Measurements from ENCODE around the gene MMP28. TPM values are rescaled to one million over a fixed set of nuclear protein-coding genes. Genes with fewer than 3 reads are reported as not detected.
A peak's percentile ranks its signal among the peaks of the same experiment; 100 is the strongest.

The MMP28 gene
- total and polyA plus RNA-seq, 2 of the 4 experiments (the other 2 are of a cell fraction): 0.18 TPM; not detected in 1

- Histone ChIP-seq H3K27ac (ENCODE audit: insufficient read depth, low read length) (no peak overlapping the region), H2BK120ac (ENCODE audit: low read depth, low read length) (no peak overlapping the region), H2BK5ac (ENCODE audit: low read depth, low read length, poor library complexity, severe bottlenecking) (no peak overlapping the region), H3K4me1 (ENCODE audit: control insufficient read depth, insufficient read depth, low read length) (peaks cover 3% of the 10 kb centered on the region), H4K5ac (ENCODE audit: low read depth, low read length) (no peak overlapping the region), H3K9me3 (ENCODE audit: control insufficient read depth, insufficient read depth, low read length) (no peaks in the 10 kb centered on the region), H2BK15ac (ENCODE audit: low read depth, low read length) (no peak overlapping the region), H3K14ac (replicated peaks; ENCODE audit: low read depth, low read length) (no peak overlapping the region), H3K4me3 (ENCODE audit: insufficient read depth, low read depth, low read length) (no peak overlapping the region), H3K4ac (ENCODE audit: low read depth, low read length) (no peak overlapping the region), H3K23ac (ENCODE audit: low read depth, low read length) (no peak overlapping the region), H2AFZ (replicated peaks; ENCODE audit: low read length, poor library complexity) (no peak overlapping the region), H3K79me1 (ENCODE audit: low read depth in 1 of 2, low read length in 2 of 2) (no peaks in the 10 kb centered on the region), H4K8ac (ENCODE audit: low read depth in 2 of 2, low read length in 2 of 2) (no peak overlapping the region), H3K18ac (ENCODE audit: low read depth, low read length) (no peak overlapping the region), H3K9ac (ENCODE audit: low read depth, low read length) (no peak overlapping the region), H3K27me3 (ENCODE audit: control insufficient read depth, insufficient read depth, low read length) (peaks cover 23% of the 10 kb centered on the region), H2AK9ac (replicated peaks; ENCODE audit: low read depth, low read length, poor library complexity) (peak overlapping the region; percentile 63), H4K91ac (ENCODE audit: insufficient read depth, low read depth, low read length) (no peak overlapping the region), H3K36me3 (ENCODE audit: control insufficient read depth, insufficient read depth, low read length) (no peaks in the 10 kb centered on the region), H4K20me1 (ENCODE audit: insufficient read depth, low read length) (peaks cover 8% of the 10 kb centered on the region; the same call in 1 of the 2 replicates), H3K4me2 (ENCODE audit: low read depth, low read length) (no peak overlapping the region), H2BK20ac (ENCODE audit: low read depth, low read length) (no peak overlapping the region), H2AK5ac (ENCODE audit: low read depth, low read length) (no peak overlapping the region), H3K9me1 (ENCODE audit: insufficient read depth, low read length) (no peaks in the 10 kb centered on the region), H3K56ac (ENCODE audit: extremely low read depth, insufficient read depth, low read length) (no peak overlapping the region)
- BruUV-seq (replicated peaks): no TSS peak
- DNase-seq (no peak), ATAC-seq (ENCODE audit: low read depth) (no peak)
- 80% methylated on average over 7 of the region's 24 CpGs; no CpG with 5 or more reads in 1 of the 2 experiments for WGBS, 2 experiments (ENCODE audit: extremely low coverage in 2 of 2, insufficient read length in 1 of 2)
- intact Hi-C loops (cut with micrococcal nuclease) (no loop called here), dilution Hi-C loops (cut with HindIII; ENCODE audit: low sequenced_read_pairs, unreplicated experiment) (no loop called here), in situ Hi-C loops (cut with MboI; ENCODE audit: low sequenced_read_pairs) (no loop called here)
- no peak for TF ChIP-seq ELK1 (IDR thresholded peaks at IDR 0.05; ENCODE audit: borderline replicate concordance, low read depth, low read length)
- TF ChIP-seq BHLHE40 (IDR thresholded peaks at IDR 0.05; ENCODE audit: low read depth, low read length): no peak
- no peak for TF ChIP-seq NFE2L2 (IDR thresholded peaks at IDR 0.05; ENCODE audit: low read depth, low read length)
- TF ChIP-seq SMC3 (IDR thresholded peaks at IDR 0.05; ENCODE audit: low read depth, low read length): no peak
- no peak for TF ChIP-seq POLR2A (IDR thresholded peaks at IDR 0.05; ENCODE audit: low read depth, low read length)
- TF ChIP-seq RFX5 (IDR thresholded peaks at IDR 0.05; ENCODE audit: low read depth, low read length): no peak
- no peak for TF ChIP-seq MAZ (IDR thresholded peaks at IDR 0.05; ENCODE audit: borderline replicate concordance, low read depth, low read length)
- no peak for TF ChIP-seq RAD21 (IDR thresholded peaks at IDR 0.05; ENCODE audit: low read length)
- no peak for TF ChIP-seq FOS (IDR thresholded peaks at IDR 0.05; ENCODE audit: low read depth, low read length)
- TF ChIP-seq USF2 (IDR thresholded peaks at IDR 0.05; ENCODE audit: low read depth, low read length): no peak
- no peak for TF ChIP-seq RCOR1 (IDR thresholded peaks at IDR 0.05; ENCODE audit: insufficient replicate concordance, low read length)
- TF ChIP-seq CHD1 (IDR thresholded peaks at IDR 0.05; ENCODE audit: low read depth, low read length): no peak
- TF ChIP-seq CEBPB (IDR thresholded peaks at IDR 0.05; ENCODE audit: low read depth, low read length): no peak
- no peak for TF ChIP-seq CTCF (conservative IDR thresholded peaks at IDR 0.05; ENCODE audit: low read depth, low read length)
- TF ChIP-seq MXI1 (IDR thresholded peaks at IDR 0.05; ENCODE audit: borderline replicate concordance, low read depth, low read length): no peak
- TF ChIP-seq MAFK (IDR thresholded peaks at IDR 0.05; ENCODE audit: low read depth, low read length): no peak
- ChIA-PET CTCF (interaction anchor here (1.0 to 2.3 kb wide), 4 partner anchors 15 to 155 kb away, joined by 3 to 13 read pairs (median 3); no protein-coding TSS in a partner anchor), POLR2A (ENCODE audit: unreplicated experiment) (interaction anchor here (0.6 kb wide), 1 partner anchor 82 kb away, joined by 5 read pairs; no protein-coding TSS in a partner anchor)
Observed at GRCh38 chr17:35766489-35766877, 29.0 kb downstream of the MMP28 start.

Measured in IMR-90 (cell line).